ENCODE data around the gene THADA.

The THADA gene

DNA sequence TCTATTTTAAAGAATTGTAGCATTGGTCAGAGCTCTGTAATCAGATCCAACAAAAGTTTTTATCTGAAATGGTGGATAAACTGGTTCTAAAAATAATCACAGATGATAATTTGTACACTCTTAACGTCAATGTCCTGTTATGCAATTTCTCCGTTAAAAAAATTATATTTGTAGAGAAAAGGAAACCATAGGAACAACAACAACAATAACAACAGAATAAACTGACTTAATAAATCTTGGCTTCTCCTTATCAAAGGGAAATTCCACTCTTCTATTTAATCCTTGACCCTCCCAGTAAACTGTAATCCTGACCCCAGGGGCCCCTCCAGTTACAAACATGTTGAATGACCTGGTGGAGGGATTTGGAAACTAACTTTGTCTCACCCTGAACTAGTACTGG lies 290.8 kb downstream of the THADA start:
- H3K4me1 ChIP-seq (ENCODE audit: insufficient read depth, low read length, severe bottlenecking) = no peaks in the 10 kb centered on the region
- no peaks in the 10 kb centered on the region for H3K9me3 ChIP-seq (ENCODE audit: low read length)
- no peak for TF ChIP-seq EZH2 (IDR thresholded peaks at IDR 0.05; ENCODE audit: borderline replicate concordance, low read length)
- TF ChIP-seq, protein P1, sequence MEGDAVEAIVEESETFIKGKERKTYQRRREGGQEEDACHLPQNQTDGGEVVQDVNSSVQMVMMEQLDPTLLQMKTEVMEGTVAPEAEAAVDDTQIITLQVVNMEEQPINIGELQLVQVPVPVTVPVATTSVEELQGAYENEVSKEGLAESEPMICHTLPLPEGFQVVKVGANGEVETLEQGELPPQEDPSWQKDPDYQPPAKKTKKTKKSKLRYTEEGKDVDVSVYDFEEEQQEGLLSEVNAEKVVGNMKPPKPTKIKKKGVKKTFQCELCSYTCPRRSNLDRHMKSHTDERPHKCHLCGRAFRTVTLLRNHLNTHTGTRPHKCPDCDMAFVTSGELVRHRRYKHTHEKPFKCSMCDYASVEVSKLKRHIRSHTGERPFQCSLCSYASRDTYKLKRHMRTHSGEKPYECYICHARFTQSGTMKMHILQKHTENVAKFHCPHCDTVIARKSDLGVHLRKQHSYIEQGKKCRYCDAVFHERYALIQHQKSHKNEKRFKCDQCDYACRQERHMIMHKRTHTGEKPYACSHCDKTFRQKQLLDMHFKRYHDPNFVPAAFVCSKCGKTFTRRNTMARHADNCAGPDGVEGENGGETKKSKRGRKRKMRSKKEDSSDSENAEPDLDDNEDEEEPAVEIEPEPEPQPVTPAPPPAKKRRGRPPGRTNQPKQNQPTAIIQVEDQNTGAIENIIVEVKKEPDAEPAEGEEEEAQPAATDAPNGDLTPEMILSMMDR (IDR thresholded peaks at IDR 0.05; ENCODE audit: low read length) = no peak
- H3F3A ChIP-seq (ENCODE audit: insufficient read depth, low read length) = no peaks in the 10 kb centered on the region
- no peaks in the 10 kb centered on the region for H3K27me3 ChIP-seq (ENCODE audit: insufficient read depth, low read length)
- H3K79me2 ChIP-seq (ENCODE audit: insufficient read depth, low read length) = no peaks in the 10 kb centered on the region
- no peak overlapping the region for H3K27ac ChIP-seq (ENCODE audit: low read depth, low read length, poor library complexity, severe bottlenecking)
- no peaks in the 10 kb centered on the region for H3K9me2 ChIP-seq (ENCODE audit: low read depth, low read length)
- no peak overlapping the region for H3K9ac ChIP-seq (ENCODE audit: low read length)
- H4K20me1 ChIP-seq (ENCODE audit: insufficient read depth, low read length) = no peaks in the 10 kb centered on the region
- no peak overlapping the region for H3K4me2 ChIP-seq (ENCODE audit: low read length)
- no peak overlapping the region for H2AFZ ChIP-seq (ENCODE audit: low read length)
- no peak overlapping the region for H3K4me3 ChIP-seq (ENCODE audit: low read depth, low read length, poor library complexity, severe bottlenecking)
- no peaks in the 10 kb centered on the region for H3K36me3 ChIP-seq (ENCODE audit: insufficient read depth, low read length)

DNA sequence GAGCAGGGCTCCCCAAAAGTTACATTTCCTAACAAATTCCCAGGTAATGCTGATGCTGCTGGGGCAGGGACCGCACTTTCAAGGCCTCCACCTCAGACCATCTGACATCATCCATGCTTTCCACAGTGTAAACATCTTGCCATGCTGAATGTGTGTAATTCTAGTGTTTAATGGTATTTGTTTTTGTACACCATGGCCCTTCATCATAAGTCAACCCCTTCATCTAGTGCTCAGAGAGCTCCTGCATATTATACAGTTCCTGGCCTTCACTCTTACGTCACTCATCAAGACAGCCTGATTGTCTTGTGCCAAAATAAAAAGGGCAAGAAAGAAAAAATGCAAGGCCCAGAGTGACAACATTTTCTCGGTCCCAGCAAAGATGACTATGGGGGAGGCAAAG lies 291.9 kb downstream of the THADA start:
- no peaks in the 10 kb centered on the region for H3K9me2 ChIP-seq (ENCODE audit: low read depth, low read length)
- H4K20me1 ChIP-seq (ENCODE audit: insufficient read depth, low read length) = no peaks in the 10 kb centered on the region
- H3K9me3 ChIP-seq (ENCODE audit: low read length) = no peaks in the 10 kb centered on the region
- H3K4me2 ChIP-seq (ENCODE audit: low read length) = no peak overlapping the region
- no peaks in the 10 kb centered on the region for H3K27me3 ChIP-seq (ENCODE audit: insufficient read depth, low read length)
- no peaks in the 10 kb centered on the region for H3K79me2 ChIP-seq (ENCODE audit: insufficient read depth, low read length)
- no peaks in the 10 kb centered on the region for H3K4me1 ChIP-seq (ENCODE audit: insufficient read depth, low read length, severe bottlenecking)
- no peaks in the 10 kb centered on the region for H3F3A ChIP-seq (ENCODE audit: insufficient read depth, low read length)
- no peak overlapping the region for H3K27ac ChIP-seq (ENCODE audit: low read depth, low read length, poor library complexity, severe bottlenecking)
- no peaks in the 10 kb centered on the region for H3K36me3 ChIP-seq (ENCODE audit: insufficient read depth, low read length)
- TF ChIP-seq, protein P1 (IDR thresholded peaks at IDR 0.05; ENCODE audit: low read length) = no peak
- no peak for TF ChIP-seq EZH2 (IDR thresholded peaks at IDR 0.05; ENCODE audit: borderline replicate concordance, low read length)
- no peak overlapping the region for H2AFZ ChIP-seq (ENCODE audit: low read length)
- H3K4me3 ChIP-seq (ENCODE audit: low read depth, low read length, poor library complexity, severe bottlenecking) = no peak overlapping the region
- H3K9ac ChIP-seq (ENCODE audit: low read length) = no peak overlapping the region

DNA sequence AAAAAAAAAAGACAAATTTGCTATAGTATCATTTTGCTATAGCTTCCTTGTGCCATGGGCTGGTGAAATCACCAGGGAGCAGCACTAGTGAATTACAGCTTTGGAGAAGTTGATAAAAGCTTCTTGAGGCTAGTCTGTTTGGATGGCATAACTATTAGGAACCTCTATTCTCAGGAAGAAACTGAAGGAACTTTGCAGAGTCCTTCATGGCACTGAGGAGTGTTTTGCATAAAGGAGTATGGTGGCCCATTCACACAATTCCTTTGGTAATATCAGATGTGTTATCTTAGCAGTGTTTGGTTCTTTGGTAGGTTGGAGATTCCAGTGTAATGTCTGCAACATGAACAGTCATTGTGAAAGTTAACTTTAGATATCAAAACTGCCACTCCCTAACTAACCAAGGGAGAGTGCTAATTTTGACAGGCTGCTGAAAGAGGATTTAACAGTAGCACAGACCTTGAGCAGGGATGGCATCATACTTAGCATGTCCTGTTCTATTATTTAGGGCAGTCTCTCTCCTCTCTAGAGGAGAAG lies 292.8 kb downstream of the THADA start:
- Histone ChIP-seq H3K9me3 (ENCODE audit: low read length) (no peaks in the 10 kb centered on the region), H3K4me3 (ENCODE audit: low read depth, low read length, poor library complexity, severe bottlenecking) (no peak overlapping the region), H3K27ac (ENCODE audit: low read depth, low read length, poor library complexity, severe bottlenecking) (no peak overlapping the region), H2AFZ (ENCODE audit: low read length) (no peak overlapping the region), H3K9me2 (ENCODE audit: low read depth, low read length) (no peaks in the 10 kb centered on the region), H4K20me1 (ENCODE audit: insufficient read depth, low read length) (no peaks in the 10 kb centered on the region), H3K9ac (ENCODE audit: low read length) (no peak overlapping the region), H3K27me3 (ENCODE audit: insufficient read depth, low read length) (no peaks in the 10 kb centered on the region), H3K4me1 (ENCODE audit: insufficient read depth, low read length, severe bottlenecking) (no peaks in the 10 kb centered on the region), H3K36me3 (ENCODE audit: insufficient read depth, low read length) (no peaks in the 10 kb centered on the region), H3K79me2 (ENCODE audit: insufficient read depth, low read length) (no peaks in the 10 kb centered on the region), H3F3A (ENCODE audit: insufficient read depth, low read length) (no peaks in the 10 kb centered on the region), H3K4me2 (ENCODE audit: low read length) (no peak overlapping the region)
- TF ChIP-seq, protein P1 (IDR thresholded peaks at IDR 0.05; ENCODE audit: low read length) = no peak
